Nephron (organoid): ENCODE data around the gene IMPDH1.

ENCODE experiments used
- H3K27ac Mint-ChIP-seq, 3 experiments: 2 replicates each; pipeline ENCODE4 v1.8.0; 2020; ENCODE audit warnings: mixed read lengths in 3 of 3, mild to moderate bottlenecking in 2 of 3, moderate library complexity in 1 of 3
- H3K27me3 Mint-ChIP-seq: 2 replicates; pipeline ENCODE4 v1.8.0; 2021; ENCODE audit warnings: low read depth, mild to moderate bottlenecking, moderate library complexity, mixed read lengths
- H3K36me3 Mint-ChIP-seq: 2 replicates; pipeline ENCODE4 v1.8.0; 2020; ENCODE audit warnings: low read depth, mixed read lengths
- H3K4me1 Mint-ChIP-seq: 2 replicates; pipeline ENCODE4 v1.8.0; 2020; ENCODE audit warnings: mixed read lengths
- H3K4me3 Mint-ChIP-seq, 3 experiments: 2 replicates each; pipeline ENCODE4 v1.8.0; 2020; ENCODE audit warnings: mild to moderate bottlenecking in 3 of 3, mixed read lengths in 3 of 3, moderate library complexity in 2 of 3
- H3K9me3 Mint-ChIP-seq: 2 replicates; pipeline ENCODE4 v1.8.0; 2020; ENCODE audit warnings: mixed read lengths
- TF ChIP-seq, protein P1 (sequence below), 3 experiments: fragments of 200-600 bp; sonication (generic); IDR thresholded peaks; one replicate each; pipeline ENCODE4 v1.5.0; 2021; ENCODE audit warnings: antibody characterized with exemption in 3 of 3; ENCODE audit not compliant: unreplicated experiment in 3 of 3

Gene IMPDH1

DNA sequence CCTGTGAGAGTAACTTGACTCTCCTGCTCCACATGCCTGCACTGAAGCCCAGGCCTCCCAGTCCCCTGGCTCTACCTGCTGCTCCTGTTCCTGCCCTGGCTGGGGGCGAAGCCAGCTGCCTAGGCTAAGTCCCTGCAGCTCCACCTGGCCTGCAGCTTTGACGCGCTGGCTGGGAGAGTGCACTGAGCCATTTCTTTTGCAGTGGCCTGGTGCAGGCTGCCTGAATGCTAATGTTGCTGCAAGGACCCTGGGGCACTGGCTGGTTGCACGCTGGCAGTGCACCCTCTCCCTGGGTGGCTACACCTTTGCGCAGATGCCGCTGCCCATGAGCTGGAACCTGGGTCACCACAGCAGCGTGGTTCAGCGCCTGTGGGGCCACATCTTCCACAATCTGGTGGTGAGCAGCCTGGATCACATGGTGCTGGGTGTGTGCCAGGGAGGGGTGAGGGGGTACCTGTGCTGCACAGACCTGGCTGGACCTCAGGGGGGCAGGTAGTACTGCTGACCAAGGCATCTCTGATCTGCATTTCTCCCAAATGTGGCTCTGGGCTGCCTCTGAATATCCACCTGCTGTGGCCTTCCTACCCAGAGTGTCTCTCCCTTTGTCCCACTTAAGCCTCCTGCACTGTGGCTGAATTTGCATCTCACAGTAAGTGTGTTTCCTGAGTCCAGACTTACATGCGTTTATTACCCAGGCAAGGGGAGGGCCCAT is 20.0 kb downstream of the IMPDH1 start:
- TF ChIP-seq, protein P1, sequence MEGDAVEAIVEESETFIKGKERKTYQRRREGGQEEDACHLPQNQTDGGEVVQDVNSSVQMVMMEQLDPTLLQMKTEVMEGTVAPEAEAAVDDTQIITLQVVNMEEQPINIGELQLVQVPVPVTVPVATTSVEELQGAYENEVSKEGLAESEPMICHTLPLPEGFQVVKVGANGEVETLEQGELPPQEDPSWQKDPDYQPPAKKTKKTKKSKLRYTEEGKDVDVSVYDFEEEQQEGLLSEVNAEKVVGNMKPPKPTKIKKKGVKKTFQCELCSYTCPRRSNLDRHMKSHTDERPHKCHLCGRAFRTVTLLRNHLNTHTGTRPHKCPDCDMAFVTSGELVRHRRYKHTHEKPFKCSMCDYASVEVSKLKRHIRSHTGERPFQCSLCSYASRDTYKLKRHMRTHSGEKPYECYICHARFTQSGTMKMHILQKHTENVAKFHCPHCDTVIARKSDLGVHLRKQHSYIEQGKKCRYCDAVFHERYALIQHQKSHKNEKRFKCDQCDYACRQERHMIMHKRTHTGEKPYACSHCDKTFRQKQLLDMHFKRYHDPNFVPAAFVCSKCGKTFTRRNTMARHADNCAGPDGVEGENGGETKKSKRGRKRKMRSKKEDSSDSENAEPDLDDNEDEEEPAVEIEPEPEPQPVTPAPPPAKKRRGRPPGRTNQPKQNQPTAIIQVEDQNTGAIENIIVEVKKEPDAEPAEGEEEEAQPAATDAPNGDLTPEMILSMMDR (IDR thresholded peaks at IDR 0.05; ENCODE audit: unreplicated experiment in 3 of 3) = no peak
- peaks cover 9% of the 10 kb centered on the region for H3K4me1 Mint-ChIP-seq
- no peaks in the 10 kb centered on the region for H3K9me3 Mint-ChIP-seq
- no peaks in the 10 kb centered on the region for H3K36me3 Mint-ChIP-seq
- H3K27me3 Mint-ChIP-seq = peaks cover 16% of the 10 kb centered on the region
- peak overlapping the region in 1 of 3 experiments; percentile 60 for H3K27ac Mint-ChIP-seq
- H3K4me3 Mint-ChIP-seq = no peak overlapping the region

DNA sequence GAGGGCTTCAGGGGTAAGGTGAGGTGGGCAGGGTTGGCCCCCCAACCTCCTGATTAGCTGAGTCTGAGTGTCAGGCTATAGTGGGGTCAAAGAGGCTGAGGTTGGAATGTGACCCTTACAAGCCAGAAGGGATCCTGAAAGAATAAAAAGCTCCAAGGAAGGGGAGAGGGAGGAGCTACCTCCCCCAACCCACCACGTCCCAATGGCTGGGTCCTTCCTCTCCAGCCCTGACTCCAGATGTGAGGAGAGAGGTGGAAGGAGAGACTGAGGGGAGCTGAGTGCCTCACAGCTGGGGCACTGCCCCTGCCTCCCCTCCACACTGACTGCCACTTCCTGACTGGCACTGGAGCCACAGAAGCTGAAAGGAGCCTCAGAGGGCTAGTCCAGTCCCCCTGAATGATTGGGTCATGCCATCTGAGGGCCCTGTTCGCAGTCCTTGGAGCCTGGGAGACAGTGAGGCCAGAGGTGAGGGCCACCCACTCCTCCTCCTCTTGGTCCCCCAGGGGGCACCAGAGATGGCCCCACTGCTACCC is 20.6 kb downstream of the IMPDH1 start:
- H3K4me3 Mint-ChIP-seq = no peak overlapping the region
- no peak overlapping the region for H3K27ac Mint-ChIP-seq
- no peaks in the 10 kb centered on the region for H3K36me3 Mint-ChIP-seq
- H3K27me3 Mint-ChIP-seq = peaks cover 16% of the 10 kb centered on the region
- TF ChIP-seq, protein P1 (IDR thresholded peaks at IDR 0.05; ENCODE audit: unreplicated experiment in 3 of 3) = no peak
- H3K9me3 Mint-ChIP-seq = no peaks in the 10 kb centered on the region
- peaks cover 9% of the 10 kb centered on the region for H3K4me1 Mint-ChIP-seq

DNA sequence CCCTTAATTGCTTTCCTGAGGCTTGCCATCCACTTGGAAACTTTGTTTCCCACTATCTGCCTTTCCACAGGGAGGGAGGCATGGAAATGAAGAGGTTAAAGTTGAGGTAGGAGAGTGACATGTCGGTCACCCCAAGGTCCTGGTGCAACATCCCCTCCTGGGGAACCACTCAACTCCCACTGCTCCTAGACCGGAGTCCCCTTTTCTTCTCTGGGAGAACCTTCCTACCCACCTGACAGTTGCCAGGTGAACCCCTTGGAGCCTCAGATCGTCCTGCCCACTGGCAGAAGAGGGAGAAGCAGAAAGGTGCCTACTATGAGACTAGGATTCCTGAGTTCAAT is 21.7 kb downstream of the IMPDH1 start:
- peaks cover 16% of the 10 kb centered on the region for H3K27me3 Mint-ChIP-seq
- H3K27ac Mint-ChIP-seq = no peak overlapping the region
- H3K4me1 Mint-ChIP-seq = peaks cover 15% of the 10 kb centered on the region
- no peak overlapping the region for H3K4me3 Mint-ChIP-seq
- H3K36me3 Mint-ChIP-seq = no peaks in the 10 kb centered on the region
- TF ChIP-seq, protein P1 (IDR thresholded peaks at IDR 0.05; ENCODE audit: unreplicated experiment in 3 of 3) = no peak
- H3K9me3 Mint-ChIP-seq = no peaks in the 10 kb centered on the region

DNA sequence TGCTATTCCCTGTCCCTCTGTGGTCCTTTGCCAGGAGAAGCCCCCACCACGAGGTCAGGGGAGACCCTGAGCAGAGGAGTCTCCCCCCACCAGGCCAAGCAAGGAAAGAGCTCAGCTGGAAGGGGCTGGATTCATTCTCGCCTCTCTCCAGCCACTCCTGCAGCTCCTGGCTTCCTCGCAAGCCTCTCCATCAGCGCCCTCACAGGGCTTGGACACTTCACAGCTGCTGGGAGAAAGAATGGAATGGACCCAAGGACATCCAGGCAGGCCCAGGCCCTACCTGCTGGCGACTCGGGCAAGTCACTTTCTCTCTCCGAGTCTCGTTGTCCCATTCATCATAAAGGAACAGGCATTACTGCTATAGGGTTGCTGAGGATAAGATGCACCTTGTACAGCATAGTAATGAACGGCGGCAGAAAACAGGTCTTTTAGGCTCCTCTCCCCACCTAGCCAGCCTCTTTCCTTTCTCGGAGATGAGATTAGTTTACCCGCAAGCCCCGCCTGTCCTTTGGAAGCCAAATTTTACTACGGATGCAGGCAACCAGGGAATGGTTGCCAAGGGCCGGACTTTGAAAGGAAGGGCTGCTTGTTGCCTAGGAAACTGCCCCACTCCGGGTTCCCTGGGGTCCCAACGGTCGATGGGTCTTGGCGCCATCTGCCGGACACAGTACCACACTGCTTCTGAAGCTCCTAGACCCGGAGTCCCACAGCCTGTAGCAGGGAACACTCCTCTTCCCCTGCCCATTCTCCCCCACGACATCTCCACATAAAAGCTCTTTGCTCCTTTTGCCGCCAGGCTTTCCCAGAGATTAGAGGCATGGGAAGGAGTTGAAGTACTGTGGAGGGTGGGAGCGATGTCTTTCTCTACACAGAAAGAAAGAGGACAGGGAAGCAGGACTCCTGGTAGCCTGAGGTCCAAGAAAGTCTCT is 22.3 kb downstream of the IMPDH1 start:
- Mint-ChIP-seq H3K9me3 (no peaks in the 10 kb centered on the region), H3K27ac (peak overlapping the region in 1 of 3 experiments; percentile 56), H3K27me3 (peaks cover 16% of the 10 kb centered on the region), H3K4me3 (peak overlapping the region in 1 of 3 experiments; percentile 67), H3K36me3 (no peaks in the 10 kb centered on the region), H3K4me1 (peaks cover 21% of the 10 kb centered on the region)
- TF ChIP-seq, protein P1 (IDR thresholded peaks at IDR 0.05; ENCODE audit: unreplicated experiment in 3 of 3) = peak; percentile 86 to 87 (median 87)

DNA sequence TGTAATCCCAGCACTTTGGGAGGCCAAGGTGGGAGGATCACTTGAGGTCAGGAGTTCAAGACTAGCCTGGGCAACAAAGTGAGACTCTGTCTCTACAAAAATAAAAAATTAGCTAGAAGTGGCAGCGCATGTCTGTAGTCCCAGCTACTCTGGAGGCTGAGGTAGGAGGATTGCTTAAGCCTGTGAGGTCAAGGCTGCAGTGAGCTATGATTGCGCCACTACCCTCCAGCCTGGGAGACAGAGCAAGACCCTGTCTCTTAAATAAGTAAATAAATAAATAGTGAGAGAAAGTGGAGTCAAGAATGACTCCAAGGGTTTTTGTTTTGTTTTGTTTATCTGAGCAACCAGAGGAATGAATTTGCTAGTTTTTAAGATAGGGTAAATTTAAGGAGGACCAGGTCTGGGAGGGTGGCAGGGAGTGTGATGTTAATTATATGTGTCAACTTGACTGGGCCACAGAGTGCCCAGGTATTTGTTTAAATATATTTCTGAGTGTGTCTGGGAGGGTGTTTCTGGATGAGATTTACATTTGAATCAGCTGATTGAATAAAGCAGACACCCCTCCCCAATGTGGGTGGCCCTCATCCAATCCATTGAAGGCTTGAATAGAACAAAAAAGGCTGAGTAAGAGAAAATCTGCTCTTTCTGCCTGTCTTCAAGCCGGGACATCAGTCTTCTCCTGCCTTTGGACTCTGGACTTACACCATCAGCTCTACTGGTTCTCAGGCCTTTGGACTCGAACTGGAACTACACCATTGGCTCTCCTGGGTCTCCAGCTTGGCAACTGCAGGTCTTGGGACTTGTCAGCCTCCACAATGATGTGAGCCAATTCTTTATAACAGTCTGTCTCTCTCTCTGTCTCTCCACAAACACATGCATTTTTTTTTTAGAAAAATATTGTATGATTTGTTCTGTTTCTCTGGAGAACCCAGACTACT is 23.5 kb downstream of the IMPDH1 start:
- peaks cover 16% of the 10 kb centered on the region for H3K27me3 Mint-ChIP-seq
- H3K9me3 Mint-ChIP-seq = no peaks in the 10 kb centered on the region
- peaks cover 23% of the 10 kb centered on the region for H3K4me1 Mint-ChIP-seq
- H3K4me3 Mint-ChIP-seq = no peak overlapping the region
- H3K27ac Mint-ChIP-seq = no peak overlapping the region
- TF ChIP-seq, protein P1 (IDR thresholded peaks at IDR 0.05; ENCODE audit: unreplicated experiment in 3 of 3) = no peak
- H3K36me3 Mint-ChIP-seq = no peaks in the 10 kb centered on the region
